GM20431 (cell line): ENCODE data around the gene SMURF1.
"Not testable (repeated sequence)": the region's sequence is repeated elsewhere in the genome, so short reads cannot be mapped to it uniquely, and the experiment has no call there.

Experiments used
- in situ Hi-C: fragments of 300-500 bp; cut with MseI, MboI; formaldehyde crosslinking; loops from one replicate; pipeline ENCODE4 v1.15.0; 2020; ENCODE audit warnings: low sequenced_read_pairs; ENCODE audit not compliant: unreplicated experiment

SMURF1 gene

DNA sequence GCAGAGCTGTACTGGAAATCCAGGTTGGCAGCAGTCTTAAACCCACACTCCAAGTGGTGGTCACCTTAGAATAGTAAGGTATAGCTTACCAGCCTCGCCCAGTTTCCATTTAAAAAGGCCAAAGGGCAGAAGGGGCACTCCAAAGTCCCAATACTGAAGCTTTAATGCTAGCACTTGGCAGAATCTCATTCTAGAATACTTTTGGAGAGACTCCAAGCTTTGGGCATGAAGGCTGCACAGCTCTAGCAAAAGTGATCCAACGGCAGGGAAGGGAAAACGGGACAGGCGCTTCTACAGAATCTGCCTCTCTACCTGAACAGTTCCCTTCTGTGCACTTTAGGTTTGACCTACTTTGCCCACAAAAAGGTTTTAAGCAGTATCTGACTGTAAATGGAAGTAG is 19.7 kb downstream of the SMURF1 start:
- in situ Hi-C loops, result no loop called here

DNA sequence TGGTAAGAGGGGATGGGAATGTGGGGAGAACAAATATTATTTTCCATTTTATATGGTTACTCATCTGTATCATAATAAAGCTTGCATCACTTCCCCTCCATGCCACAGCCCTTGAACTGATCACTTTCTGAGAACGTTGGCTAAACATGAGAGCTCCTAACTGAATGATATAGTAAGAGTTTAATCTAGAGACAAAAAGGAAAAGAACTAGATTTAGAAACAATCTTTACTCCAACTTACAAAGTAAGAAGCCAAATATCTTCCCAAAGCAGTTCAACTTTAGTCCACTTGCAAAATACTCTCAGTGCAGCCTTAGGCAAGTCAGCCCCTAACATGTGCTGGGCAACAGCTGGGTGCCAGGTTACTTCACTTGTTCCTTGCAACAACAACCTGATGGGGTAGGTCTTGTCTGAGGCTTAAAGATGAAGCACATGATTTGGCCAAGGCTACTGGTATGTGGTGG is 20.3 kb downstream of the SMURF1 start:
- in situ Hi-C loops, result no loop called here

DNA sequence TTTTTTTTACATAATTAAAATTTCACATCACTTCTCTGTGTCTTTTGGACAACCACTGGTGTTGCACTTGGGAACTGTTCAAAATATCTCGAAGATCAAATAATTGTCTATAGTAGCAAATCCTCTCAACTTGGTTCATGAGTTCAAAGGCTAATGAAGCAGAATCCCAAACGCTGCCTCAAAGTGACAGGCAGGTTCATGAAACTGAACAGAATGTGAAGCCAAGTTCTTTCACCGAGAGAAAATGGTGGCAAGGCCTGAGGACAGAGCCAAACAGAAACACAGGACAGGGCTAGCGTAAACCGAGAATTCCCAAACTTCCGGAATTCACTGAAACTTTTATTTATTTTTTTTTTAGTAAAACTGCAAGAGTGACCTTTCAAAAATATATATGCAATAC is 21.1 kb downstream of the SMURF1 start:
- in situ Hi-C loops, result no loop called here

DNA sequence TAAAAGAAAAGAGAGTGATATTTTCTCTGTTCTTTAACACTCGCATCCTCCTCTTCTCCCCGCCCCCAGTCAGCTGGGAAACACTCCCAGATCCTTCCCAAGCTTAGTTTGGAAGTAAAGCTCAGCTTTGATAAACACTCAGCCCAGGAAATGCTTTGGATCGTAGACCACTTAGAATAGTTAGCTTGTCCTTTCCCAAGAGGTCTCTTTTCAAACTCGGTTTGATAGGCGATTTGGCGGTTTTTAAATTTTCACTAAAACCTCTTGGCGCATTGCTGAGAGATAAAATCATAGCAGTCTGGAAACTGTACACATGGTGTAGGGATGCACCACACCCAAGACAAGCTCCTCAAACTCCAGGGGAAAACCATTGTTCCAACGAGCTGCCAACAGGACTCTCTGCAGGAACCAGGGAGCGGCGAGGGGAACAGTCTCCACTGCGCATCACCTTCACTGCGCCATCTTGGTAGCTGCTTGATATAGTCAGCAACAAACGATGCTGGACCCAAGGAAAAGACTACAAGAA is 22.3 kb downstream of the SMURF1 start:
- in situ Hi-C loops, result no loop called here

DNA sequence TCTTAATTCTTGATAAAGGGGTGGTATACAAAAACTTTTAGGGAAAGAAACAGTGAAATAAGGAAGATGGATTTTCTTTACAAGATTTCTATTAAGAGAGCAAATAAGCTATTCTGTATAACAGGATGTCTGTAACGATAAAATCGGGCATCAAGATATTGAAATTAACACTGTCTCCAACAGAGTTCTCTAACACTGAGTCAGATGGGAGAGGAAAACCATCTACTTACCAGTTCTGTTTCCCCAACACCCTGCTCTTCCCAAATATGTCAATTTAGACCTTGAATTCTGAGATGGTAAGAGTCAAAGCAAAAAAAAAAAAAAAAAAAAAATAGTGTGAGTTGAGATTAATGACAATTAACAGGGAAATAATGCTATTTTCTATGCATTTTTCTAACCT is 23.0 kb downstream of the SMURF1 start:
- in situ Hi-C loops, result no loop called here

DNA sequence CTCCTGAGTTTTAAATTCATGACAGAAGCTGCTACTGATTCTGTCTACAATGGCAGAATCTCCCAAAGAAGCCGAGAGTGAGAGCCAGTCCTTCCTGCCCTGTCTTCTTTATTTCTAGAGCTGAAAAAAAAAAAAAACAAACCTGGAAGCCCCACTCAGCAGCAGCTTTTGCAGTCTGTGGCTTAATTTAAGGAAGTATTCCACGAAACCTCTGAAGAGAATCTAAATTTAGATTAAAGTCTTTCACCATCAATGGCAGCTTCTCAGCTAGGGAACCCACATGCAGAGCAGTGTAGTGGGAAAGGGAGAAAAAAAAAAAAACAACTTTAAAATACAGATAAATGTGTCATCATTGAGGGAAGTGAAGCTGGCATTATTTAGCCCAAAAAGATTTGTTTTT is 23.4 kb downstream of the SMURF1 start:
- in situ Hi-C loops, result no loop called here

DNA sequence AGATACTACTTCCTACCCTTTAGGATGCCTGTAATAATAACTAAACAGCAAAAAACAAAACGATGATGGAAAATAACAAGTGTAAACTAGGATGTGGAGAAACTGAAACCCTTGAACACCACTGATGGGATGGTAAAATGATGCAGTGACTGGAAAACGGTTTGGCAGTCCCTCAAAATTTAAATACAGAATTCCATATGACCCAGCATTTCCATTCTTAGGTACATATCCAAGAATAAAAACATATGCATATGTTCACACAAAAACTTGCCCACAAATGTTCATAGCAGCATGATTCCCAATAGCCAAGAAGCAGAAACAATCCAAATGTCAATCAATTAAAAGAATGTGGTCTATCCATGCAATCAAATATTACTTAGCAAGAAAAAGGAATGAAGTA is 25.8 kb downstream of the SMURF1 start:
- in situ Hi-C loops, result no loop called here

DNA sequence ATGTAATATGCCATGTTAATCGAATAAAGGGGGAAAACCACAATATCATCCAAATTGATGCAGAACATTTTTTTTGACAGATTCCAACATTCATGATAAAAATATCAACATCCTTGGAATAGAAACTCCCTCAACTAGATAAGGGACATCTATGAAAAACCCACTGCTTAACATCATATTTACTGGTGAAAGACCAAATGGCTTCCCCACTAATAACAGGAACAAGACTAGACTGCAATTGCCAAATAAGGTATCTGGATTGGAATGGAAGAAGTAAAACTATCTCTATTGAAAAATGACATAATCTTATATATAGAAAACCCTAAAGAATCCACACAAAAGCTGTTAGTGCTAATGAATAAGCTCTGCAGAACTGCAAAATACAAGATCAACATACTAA is 27.8 kb downstream of the SMURF1 start:
- in situ Hi-C loops, result no loop called here

DNA sequence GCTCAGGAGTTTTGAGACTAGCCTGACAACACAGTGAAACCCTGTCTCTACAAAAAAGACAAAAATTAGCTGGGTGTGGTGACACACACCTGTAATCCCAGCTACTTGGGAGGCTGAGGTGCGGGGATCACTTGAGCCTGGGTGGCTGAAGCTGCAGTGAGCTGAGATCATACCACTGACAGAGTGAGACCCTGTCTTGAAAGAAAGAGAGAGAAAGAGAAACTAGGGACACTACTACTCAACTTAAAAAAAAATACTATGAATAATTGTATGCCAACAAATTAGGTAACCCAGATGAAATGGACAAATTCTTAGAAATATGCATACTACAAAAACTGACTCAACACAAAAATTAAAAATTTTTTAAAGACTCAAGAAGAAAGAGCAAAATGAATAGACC is 28.5 kb downstream of the SMURF1 start:
- in situ Hi-C loops, result no loop called here

DNA sequence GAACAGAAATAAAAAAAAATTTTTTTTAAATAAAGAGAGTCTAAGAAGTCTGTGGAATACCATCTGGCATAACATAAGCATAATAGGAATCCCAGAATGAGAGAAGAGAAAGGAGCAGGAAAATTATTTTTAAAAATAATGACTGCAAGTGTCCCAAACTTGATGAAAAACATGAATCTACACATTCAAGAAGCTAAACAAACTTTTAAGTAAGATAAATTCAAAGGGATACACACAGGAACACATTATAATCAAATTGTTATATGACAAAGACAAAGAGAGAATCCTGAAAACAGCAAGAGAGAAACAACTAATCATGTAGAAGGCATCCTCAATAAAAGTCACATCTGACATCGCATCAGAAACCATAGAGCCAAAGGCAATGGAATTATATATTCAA is 30.9 kb downstream of the SMURF1 start:
- in situ Hi-C loops, result no loop called here

DNA sequence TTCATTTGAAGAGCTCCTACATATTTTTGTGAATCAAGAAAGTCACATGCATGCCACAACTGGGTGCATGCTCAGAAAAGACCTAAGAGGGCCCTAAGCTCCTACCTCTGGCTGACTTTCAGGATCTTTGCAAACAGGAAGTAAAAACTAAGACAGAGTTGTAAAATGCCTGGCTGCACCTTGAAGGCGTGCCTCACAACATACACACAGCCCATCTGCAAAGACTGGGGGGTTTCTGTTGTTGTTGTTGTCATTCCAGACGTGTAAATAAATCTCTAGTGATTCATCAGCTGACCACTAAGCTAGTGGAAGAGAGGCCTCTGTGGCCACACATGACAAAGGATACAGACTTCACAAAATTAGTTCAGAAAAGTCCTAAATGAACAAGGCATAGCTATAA is 31.8 kb downstream of the SMURF1 start:
- in situ Hi-C loops, result no loop called here

DNA sequence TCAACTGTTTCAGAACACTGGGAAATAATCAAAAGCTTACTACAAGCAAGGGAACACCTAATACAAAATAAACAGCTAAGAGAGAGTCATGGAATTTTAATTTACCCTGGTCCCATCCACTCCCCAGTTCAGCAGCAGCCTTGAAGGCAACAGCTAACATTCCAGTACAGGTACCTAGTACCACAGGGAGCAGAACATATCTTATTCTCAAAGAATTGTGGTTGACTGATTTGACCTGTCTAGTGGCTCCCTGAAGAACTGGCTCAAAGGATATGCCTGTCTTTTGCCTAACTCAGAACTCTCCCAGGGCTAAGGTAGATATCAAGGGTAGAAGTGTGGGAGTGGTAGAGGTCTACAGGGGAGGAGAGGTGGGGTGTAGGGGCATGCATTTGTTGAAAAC is 32.3 kb downstream of the SMURF1 start:
- in situ Hi-C loops, result no loop called here

DNA sequence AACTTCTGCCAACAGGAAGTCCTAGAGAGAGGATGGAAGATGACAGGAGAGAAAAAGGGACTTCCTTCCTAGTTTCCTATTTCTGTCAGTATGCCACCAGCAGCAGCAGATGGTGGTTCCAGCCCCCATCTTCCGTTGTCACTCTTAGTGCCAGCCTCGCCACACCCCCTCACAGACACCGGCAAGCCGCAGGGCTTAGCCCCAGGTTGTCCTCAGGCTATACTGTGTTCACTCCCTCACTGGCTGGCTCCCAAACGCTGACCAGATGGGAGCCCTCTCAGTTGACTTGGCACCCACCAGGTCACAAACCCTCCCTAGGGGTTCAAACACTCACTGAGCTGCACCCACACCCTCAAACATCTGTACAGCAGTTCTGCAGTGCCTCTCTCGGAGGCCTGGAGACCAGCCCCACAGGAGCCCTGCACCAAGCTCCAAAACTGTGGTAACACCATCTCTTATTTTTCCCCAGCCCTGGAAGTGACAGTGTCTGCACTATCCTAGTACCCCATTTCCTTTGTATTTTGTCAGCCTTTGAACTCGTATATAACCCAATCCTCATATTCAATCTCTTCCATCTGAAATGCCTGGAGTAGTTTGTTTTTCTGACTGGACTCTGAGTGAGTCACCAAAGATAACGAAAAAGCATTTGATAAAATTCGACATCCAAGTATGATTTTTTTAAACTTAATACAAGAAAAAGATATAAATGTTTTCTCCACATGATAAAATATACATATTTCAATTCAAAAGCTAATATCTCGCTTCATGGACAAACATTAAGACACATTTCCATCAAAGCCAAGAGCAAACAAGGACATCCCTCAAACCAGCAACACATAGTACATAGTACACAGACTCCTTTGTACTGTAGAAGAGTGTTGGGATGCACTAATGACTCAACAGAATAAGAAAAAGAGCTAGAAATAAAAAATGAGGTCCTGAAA is 34.5 kb downstream of the SMURF1 start:
- in situ Hi-C loops, result no loop called here

DNA sequence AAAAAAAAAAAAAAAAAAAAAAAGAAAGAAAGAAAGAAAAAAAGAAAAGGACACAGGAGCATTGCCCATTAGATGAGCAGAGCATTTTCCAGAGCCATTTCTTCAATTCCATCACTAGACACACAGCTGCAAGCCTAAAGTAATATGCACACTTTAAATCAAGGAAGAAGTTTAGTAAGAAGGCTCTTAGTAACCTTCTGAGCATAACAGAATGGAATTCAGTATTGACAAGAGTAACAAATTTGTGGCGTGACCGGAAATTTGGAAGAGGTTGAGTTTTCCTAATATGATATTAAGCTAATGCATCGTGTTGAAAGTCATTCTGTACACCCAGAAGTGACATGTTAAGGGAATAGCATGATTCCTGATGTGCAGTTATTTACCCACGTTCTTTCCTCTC is 35.3 kb downstream of the SMURF1 start:
- in situ Hi-C loops, result no loop called here

DNA sequence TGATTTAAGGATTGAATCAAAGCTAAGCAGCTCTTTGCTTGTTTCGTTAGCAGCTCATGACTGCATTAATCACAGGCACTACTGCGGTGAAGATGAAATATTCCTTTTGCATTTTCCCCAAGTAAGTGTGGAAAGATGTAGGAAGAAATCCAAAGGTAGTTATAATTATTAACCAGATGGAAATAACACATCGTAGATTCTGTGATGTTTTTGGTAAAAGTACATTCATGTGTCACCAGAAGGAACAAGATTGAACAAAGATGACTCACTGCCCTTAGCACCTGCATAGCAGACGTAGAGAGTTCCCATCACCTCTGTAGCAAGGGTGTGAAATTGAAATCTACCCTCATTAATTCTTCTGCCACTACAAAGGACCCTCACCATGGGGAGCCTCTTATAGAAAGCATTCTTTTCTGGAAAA is 37.1 kb downstream of the SMURF1 start:
- in situ Hi-C loops, result no loop called here

DNA sequence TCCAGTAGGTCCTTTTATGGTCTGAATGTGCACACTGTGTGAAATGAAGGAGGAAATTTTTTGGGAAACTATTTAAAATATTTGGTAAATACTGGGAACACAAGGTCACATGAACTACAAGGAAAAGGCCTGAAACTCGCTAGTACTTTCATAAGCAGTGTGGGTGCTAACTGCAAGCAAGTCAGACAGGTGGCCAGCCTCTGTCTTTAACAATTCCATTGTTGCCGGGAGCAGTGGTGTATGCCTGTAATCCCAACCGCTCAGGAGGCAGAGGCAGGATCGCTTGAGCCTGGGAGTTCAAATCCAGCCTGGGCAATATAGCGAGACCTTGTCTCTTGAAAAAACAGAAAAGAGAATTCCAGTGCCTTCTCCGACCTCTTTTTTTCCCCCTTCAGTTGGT is 37.5 kb downstream of the SMURF1 start:
- in situ Hi-C loops, result no loop called here

DNA sequence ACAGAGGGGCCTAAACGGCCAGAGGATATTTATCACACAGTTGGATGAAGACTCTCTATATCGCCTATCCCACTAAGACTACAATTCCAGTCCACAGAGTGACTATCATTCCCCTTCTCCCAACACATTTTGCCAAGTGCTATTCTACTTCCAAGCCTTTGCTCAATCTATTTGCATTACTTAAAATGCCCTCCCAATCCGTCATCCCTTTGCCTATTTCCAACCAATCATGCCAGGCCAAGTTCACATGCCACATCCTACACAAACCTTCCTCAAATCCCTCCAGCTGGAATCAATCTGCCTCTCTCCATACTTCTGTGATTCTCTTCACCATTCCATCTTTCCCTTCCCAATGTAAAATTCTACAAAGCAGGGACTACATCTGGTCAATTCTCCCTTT is 38.2 kb downstream of the SMURF1 start:
- in situ Hi-C loops, result no loop called here

DNA sequence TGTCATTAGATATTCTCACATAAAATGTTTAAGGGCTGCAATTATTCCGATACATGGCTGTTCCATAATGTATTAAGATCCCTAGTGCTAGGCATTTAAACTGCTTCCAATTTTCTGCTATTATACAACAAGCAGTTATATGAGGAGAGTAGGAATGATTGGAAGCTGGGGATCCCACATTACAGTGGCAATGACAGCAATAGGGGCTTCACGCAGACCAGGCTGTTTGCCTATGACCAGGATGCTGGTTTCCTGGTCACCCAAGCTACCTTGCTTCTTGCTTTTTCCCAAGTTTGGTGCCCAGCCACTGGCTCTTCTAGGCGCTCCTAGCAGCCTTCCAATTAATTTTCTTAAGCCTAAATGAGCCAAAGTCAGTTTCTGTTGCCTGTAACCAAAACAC is 39.3 kb downstream of the SMURF1 start:
- in situ Hi-C loops, result no loop called here

DNA sequence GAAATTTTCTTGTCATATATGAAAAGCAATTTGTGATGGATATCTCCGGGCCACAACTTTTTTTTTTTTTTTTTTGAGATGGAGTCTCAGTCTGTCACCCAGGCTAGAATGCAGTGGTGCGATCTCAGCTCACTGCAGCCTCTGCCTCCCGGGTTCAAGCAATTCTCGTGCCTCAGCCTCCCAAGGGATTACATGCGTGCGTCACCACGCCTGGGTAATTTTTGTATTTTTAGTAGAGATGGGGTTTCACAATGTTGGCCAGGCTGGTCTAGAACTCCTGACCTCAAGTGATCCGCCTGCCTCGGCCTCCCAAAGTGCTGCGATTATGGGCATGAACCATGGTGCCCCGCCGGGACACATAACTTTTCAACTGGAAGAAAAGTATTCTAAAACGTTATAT is 40.1 kb downstream of the SMURF1 start:
- in situ Hi-C loops, result not testable (repeated sequence)

DNA sequence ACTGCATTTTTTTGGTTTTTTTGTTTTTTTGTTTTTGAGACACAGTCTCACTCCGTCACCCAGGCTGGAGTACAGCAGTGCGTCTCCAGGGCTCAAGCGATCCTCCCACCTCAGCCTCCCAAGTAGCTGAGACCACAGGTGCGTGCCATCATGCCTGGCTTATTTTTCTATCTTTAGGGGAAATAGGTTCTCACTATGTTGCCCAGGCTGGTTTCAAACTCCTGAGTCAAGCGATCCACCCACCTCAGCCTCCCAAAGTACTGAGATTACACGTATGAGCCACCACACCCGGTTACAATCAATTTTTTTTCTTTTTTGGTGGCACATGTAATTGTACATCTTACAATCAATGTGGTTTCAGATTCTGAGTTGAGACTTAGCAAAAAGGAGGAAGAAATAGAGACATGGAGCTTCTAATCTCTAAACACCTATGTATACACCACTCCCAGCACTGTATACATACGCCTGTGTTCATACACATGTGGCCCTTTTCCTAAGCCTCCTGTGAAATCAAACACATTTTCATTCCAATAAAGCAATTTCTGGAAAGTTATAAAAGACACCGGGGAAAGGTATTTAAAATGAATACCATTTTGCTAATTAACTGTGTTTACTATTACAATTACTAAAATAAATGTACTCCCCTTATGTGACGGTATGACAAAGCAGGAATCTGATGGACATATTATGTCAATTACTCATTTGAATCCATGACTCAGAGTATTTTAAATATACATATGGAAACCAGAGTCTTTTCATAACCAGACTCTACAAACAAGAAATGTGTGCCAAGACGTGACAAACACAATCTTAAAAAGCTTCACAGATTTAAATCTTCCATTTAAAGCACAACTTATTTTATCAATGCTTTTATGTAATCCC is 40.9 kb downstream of the SMURF1 start:
- in situ Hi-C loops, result no loop called here

DNA sequence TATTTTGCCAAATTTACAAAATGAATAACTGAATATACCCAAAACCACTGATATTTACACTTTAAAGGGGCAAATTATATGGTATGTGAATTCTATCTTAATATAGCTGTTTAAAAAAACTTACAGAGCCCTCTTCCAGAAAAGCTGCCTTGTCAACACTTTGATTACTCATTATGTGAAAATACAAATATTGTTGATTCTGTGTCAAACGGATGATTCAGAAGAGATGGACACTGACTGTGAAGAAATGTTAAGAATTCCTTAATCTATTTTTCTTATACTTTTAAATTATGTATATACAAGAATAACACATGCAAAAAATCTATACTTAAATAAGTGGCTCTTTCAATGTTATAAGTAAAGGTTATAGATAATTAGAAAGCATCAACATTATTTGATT is 41.5 kb downstream of the SMURF1 start:
- in situ Hi-C loops, result no loop called here
